Head of caudate nucleus (tissue), 42 donors: ENCODE results near the gene USP9X.
"Not testable (repeated sequence)": the region's sequence is repeated elsewhere in the genome, so short reads cannot be mapped to it uniquely, and the experiment has no call there.

Experiments
- DNase-seq, 42 donors: peaks; one replicate each; pipeline versions ENCODE4 v3.0.0 to v3.0.0-alpha.2; 2020 to 2021; ENCODE audit warnings: mixed read lengths in 7 of 42
- intact Hi-C: fragments of 100-400 bp; cut with DNase I; formaldehyde crosslinking; loops from one replicate; pipeline ENCODE4 v1.15.0; 2022

Gene USP9X

GRCh38 chrX:41153448-41153847, 68.2 kb downstream of the USP9X start:
- DNase-seq, result no peak
- intact Hi-C loops, result no loop called here

GRCh38 chrX:41153957-41154356, 68.7 kb downstream of the USP9X start:
- intact Hi-C loops, result no loop called here
- DNase-seq, result no peak

GRCh38 chrX:41164449-41164848, 79.2 kb downstream of the USP9X start:
- no peak for DNase-seq

GRCh38 chrX:41167888-41168287, 82.6 kb downstream of the USP9X start:
- intact Hi-C loops, result no loop called here

More at GRCh38 chrX:41164449-41164848, 79.2 kb downstream of the USP9X start:
- intact Hi-C loops, result no loop called here

GRCh38 chrX:41176263-41176662, 91.0 kb downstream of the USP9X start:
- intact Hi-C loops, result loop anchor here (10.0 kb wide), 1 partner anchor 69 kb away; no protein-coding TSS in a partner anchor
- DNase-seq, result no peak

More at GRCh38 chrX:41167888-41168287, 82.6 kb downstream of the USP9X start:
- DNase-seq, result no peak

GRCh38 chrX:41177297-41177696, 92.1 kb downstream of the USP9X start:
- intact Hi-C loops, result loop anchor here (10.0 kb wide), 1 partner anchor 68 kb away; no protein-coding TSS in a partner anchor
- DNase-seq, result no peak

- no peak for DNase-seq
- intact Hi-C loops, result loop anchor here (10.0 kb wide), 1 partner anchor 67 kb away; no protein-coding TSS in a partner anchor
Observed at GRCh38 chrX:41178201-41178600, 93.0 kb downstream of the USP9X start.

GRCh38 chrX:41180194-41180908, 95.1 kb downstream of the USP9X start:
- intact Hi-C loops, result no loop called here
- peak; percentile 8 to 79 (median 54) for DNase-seq

GRCh38 chrX:41184312-41184711, 99.1 kb downstream of the USP9X start:
- intact Hi-C loops, result no loop called here
- no peak for DNase-seq

GRCh38 chrX:41186946-41187345, 101.7 kb downstream of the USP9X start:
- DNase-seq, intact Hi-C loops: not testable (repeated sequence)

GRCh38 chrX:41189156-41189555, 103.9 kb downstream of the USP9X start:
- DNase-seq, result no peak
- intact Hi-C loops, result no loop called here

- intact Hi-C loops, result no loop called here
- DNase-seq, result no peak
Observed at GRCh38 chrX:41192880-41193279, 107.6 kb downstream of the USP9X start.

GRCh38 chrX:41198410-41198809, 113.2 kb downstream of the USP9X start:
- no peak for DNase-seq
- intact Hi-C loops, result no loop called here

- no peak for DNase-seq
- intact Hi-C loops, result no loop called here
Observed at GRCh38 chrX:41200785-41201184, 115.5 kb downstream of the USP9X start.

- no peak for DNase-seq
- intact Hi-C loops, result no loop called here
Observed at GRCh38 chrX:41209853-41210252, 124.6 kb downstream of the USP9X start.

- DNase-seq, result no peak
- intact Hi-C loops, result no loop called here
Observed at GRCh38 chrX:41224605-41225004, 139.4 kb downstream of the USP9X start.

- intact Hi-C loops, result no loop called here
Observed at GRCh38 chrX:41233988-41234387, 148.7 kb downstream of the USP9X start.

GRCh38 chrX:41234471-41234870, 149.2 kb downstream of the USP9X start:
- intact Hi-C loops, DNase-seq: not testable (repeated sequence)

More at GRCh38 chrX:41233988-41234387, 148.7 kb downstream of the USP9X start:
- DNase-seq, result no peak

- intact Hi-C loops, result no loop called here
- no peak for DNase-seq
Observed at GRCh38 chrX:41234962-41235361, 149.7 kb downstream of the USP9X start.

GRCh38 chrX:41236629-41237028, 151.4 kb downstream of the USP9X start:
- no peak for DNase-seq
- intact Hi-C loops, result no loop called here

GRCh38 chrX:41240509-41240908, 155.3 kb downstream of the USP9X start:
- DNase-seq, result no peak
- intact Hi-C loops, result loop anchor here (10.0 kb wide), 1 partner anchor 66 kb away; no protein-coding TSS in a partner anchor
